IPS-NIHi7 (cell line): ENCODE measurements around the gene TELO2.

Experiments used
- DNase-seq: peaks from one replicate; pipeline ENCODE4 v3.0.0; 2012; ENCODE audit warnings: mixed read lengths; ENCODE audit errors: extremely low spot score

TELO2 gene

GRCh38 chr16:1535391-1536291 is 42.5 kb downstream of the TELO2 start:
- DNase-seq: no peak

GRCh38 chr16:1536601-1537000 is 43.4 kb downstream of the TELO2 start:
- no peak for DNase-seq

GRCh38 chr16:1537138-1537577 is 44.0 kb downstream of the TELO2 start:
- DNase-seq: no peak

GRCh38 chr16:1537763-1538289 is 44.7 kb downstream of the TELO2 start:
- no peak for DNase-seq

GRCh38 chr16:1538804-1539520 is 45.8 kb downstream of the TELO2 start:
- peak; percentile 72 for DNase-seq

GRCh38 chr16:1539720-1540555 is 46.8 kb downstream of the TELO2 start:
- no peak for DNase-seq

- DNase-seq: no peak
Observed at GRCh38 chr16:1540556-1540855, 47.3 kb downstream of the TELO2 start.

- DNase-seq: no peak
Observed at GRCh38 chr16:1541293-1542165, 48.4 kb downstream of the TELO2 start.

GRCh38 chr16:1542166-1542500 is 49.0 kb downstream of the TELO2 start:
- DNase-seq: no peak

GRCh38 chr16:1542533-1542932 is 49.4 kb downstream of the TELO2 start:
- no peak for DNase-seq

GRCh38 chr16:1543085-1543896 is 50.1 kb downstream of the TELO2 start:
- DNase-seq: peak; percentile 81

- DNase-seq: no peak
Observed at GRCh38 chr16:1545044-1546040, 52.2 kb downstream of the TELO2 start.

- no peak for DNase-seq
Observed at GRCh38 chr16:1546430-1546829, 53.3 kb downstream of the TELO2 start.

GRCh38 chr16:1548233-1548632 is 55.1 kb downstream of the TELO2 start:
- DNase-seq: no peak

- DNase-seq: no peak
Observed at GRCh38 chr16:1548727-1549126, 55.6 kb downstream of the TELO2 start.

GRCh38 chr16:1550069-1550468 is 56.9 kb downstream of the TELO2 start:
- DNase-seq: no peak

GRCh38 chr16:1550696-1551095 is 57.5 kb downstream of the TELO2 start:
- no peak for DNase-seq

GRCh38 chr16:1551166-1551565 is 58.0 kb downstream of the TELO2 start:
- no peak for DNase-seq

- no peak for DNase-seq
Observed at GRCh38 chr16:1552129-1552528, 59.0 kb downstream of the TELO2 start.
